Bronchial epithelial cell (primary cell): ENCODE measurements around the gene ELN. TPM values are rescaled to one million over a fixed set of nuclear protein-coding genes. Genes with fewer than 3 reads are reported as not detected.

Experiments
- DNase-seq: peaks from one replicate; pipeline ENCODE4 v3.0.0-alpha.2; 2010; ENCODE audit warnings: low read depth
- FAIRE-seq: peaks from 2 replicates; lab custom pipeline; 2011; peaks lifted over from hg19 to GRCh38; lab: Jason Lieb, UNC
- H3K27me3 ChIP-seq: 2 replicates; pipeline ENCODE4 v1.5.1; 2011; ENCODE audit warnings: low read length; ENCODE audit not compliant: control insufficient read depth, insufficient read depth
- H3K36me3 ChIP-seq: 2 replicates; pipeline ENCODE4 v1.5.1; 2011; ENCODE audit warnings: low read length; ENCODE audit not compliant: control insufficient read depth, insufficient read depth
- H3K4me3 ChIP-seq: 2 replicates; pipeline ENCODE4 v1.5.1; 2011; ENCODE audit warnings: mild to moderate bottlenecking, low read depth, low read length, control low read depth
- total RNA-seq: library from RNA; depleted of rRNA; stranded (reverse); fragments of >200 nt; gene quantifications from 2 replicates; pipeline ENCODE4 v1.2.1, GENCODE V29; 2014
- TF ChIP-seq, protein P1 (sequence below): IDR thresholded peaks from 2 replicates; pipeline ENCODE4 v1.5.1; 2011; ENCODE audit warnings: mild to moderate bottlenecking, moderate library complexity, low read length, control low read depth, inconsistent platforms; ENCODE audit not compliant: insufficient read depth, severe bottlenecking

Gene ELN
- total RNA-seq, 1 donor from 2014 or later, result under 0.01 TPM

DNA sequence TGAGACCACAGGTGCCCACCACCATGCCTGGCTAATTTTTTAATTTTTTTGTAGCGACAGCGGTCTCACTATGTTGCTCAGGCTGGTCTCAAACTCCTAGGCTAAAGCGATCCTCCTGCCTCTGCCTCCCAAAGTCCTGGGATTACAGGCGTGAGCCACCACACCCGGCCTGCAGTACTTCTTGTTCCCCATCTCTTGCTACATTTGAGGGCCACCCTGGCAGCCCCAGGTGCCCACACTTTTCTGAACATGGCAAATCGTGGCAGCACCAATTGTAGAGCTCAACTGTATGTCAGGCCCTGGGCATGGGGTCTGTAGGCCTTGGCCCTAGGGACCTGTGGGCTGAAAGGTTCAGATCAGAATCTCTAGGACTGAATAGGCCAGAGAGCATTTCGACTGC lies 30.5 kb downstream of the ELN start:
- Histone ChIP-seq H3K36me3 (no peaks in the 10 kb centered on the region), H3K27me3 (peaks cover 11% of the 10 kb centered on the region), H3K4me3 (no peak overlapping the region)
- TF ChIP-seq, protein P1, sequence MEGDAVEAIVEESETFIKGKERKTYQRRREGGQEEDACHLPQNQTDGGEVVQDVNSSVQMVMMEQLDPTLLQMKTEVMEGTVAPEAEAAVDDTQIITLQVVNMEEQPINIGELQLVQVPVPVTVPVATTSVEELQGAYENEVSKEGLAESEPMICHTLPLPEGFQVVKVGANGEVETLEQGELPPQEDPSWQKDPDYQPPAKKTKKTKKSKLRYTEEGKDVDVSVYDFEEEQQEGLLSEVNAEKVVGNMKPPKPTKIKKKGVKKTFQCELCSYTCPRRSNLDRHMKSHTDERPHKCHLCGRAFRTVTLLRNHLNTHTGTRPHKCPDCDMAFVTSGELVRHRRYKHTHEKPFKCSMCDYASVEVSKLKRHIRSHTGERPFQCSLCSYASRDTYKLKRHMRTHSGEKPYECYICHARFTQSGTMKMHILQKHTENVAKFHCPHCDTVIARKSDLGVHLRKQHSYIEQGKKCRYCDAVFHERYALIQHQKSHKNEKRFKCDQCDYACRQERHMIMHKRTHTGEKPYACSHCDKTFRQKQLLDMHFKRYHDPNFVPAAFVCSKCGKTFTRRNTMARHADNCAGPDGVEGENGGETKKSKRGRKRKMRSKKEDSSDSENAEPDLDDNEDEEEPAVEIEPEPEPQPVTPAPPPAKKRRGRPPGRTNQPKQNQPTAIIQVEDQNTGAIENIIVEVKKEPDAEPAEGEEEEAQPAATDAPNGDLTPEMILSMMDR, result no peak
- DNase-seq (no peak), FAIRE-seq (no peak)

DNA sequence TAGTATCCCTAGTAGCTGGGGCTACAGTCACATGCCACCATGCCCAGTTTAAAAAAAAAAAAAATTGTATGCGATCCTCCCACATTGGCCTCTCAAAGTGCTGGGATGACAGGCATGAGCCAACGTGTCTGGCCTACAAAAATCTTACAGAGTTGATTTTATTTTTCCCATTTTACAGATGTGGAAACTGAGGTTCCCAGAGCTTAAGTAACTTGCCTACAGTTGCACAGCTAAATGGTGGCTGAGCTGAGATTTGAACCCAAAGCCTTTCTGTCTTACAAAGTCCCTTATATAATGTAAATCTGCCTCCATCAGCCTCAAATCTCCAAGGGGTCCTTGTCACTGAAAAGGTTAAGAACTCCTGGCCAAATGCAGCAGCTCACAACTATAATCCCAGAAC lies 31.1 kb downstream of the ELN start:
- TF ChIP-seq, protein P1, result no peak

DNA sequence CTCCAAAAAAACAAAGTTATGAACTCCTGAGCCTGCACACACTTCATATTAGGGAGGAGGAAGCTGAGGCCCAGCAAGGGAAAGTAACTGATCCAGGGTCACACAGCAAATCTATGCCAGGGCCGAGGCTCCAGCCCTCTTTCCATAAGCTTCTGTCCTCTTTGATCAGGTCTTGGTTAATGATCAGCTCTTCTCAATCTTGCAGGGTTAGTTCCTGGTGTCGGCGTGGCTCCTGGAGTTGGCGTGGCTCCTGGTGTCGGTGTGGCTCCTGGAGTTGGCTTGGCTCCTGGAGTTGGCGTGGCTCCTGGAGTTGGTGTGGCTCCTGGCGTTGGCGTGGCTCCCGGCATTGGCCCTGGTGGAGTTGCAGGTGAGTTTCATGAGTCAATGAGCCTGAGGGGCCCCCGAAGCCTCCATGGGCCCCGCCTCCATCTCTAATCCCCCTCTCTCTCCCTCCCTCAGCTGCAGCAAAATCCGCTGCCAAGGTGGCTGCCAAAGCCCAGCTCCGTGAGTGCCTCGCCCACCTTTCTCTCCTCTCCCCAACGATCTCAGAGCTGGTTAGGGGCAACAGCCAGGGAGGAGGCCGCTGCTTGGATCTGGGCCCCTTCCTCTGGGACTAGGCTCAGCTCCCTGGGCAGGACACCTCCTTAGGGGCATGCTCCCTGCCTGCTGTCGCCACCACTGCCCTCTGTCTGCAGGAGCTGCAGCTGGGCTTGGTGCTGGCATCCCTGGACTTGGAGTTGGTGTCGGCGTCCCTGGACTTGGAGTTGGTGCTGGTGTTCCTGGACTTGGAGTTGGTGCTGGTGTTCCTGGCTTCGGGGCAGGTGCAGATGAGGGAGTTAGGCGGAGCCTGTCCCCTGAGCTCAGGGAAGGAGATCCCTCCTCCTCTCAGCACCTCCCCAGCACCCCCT lies 32.0 kb downstream of the ELN start:
- DNase-seq (peak; percentile 69), FAIRE-seq (peak; percentile 83)
- TF ChIP-seq, protein P1, result peak; percentile 37
- Histone ChIP-seq H3K4me3 (no peak overlapping the region), H3K27me3 (peaks cover 11% of the 10 kb centered on the region), H3K36me3 (no peaks in the 10 kb centered on the region)

More for the DNA sequence above, 31.1 kb downstream of the ELN start:
- H3K27me3 ChIP-seq, result peaks cover 11% of the 10 kb centered on the region
- H3K36me3 ChIP-seq, result no peaks in the 10 kb centered on the region
- no peak overlapping the region for H3K4me3 ChIP-seq
- DNase-seq (no peak), FAIRE-seq (no peak)

DNA sequence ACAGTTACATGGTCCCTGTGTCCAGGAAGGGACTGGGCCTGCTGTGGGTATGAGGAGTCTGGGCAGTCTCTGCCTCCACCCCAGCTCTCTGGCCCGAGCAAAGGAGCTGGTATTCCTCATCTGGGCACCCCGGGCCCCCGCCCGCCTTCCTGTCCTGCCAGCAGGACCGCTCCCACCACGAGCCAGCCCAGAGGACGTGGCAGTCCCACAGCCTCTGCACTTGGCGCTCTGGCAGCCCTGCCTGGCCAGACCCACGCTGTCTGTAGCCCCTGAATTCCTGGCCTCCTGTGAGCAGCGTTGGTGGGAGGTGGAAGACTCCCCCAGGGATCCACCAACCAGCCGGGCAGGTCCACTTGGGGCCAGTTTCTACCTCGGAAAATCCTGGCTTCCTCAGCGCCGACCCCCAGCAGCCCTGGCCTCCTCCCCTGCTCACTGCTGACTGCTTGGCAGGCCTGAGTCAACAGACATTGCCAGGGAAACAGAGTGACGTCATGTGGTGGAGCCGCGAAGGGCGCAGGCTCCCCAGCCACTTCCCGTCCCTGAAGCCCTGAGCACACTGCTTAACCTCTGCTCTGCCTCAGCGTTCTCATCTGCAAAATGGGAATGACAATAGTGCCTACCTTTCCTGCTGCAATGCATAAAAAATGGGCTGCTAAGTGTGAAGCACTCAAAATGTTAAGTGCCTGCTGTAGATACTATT lies 34.0 kb downstream of the ELN start:
- no peak overlapping the region for H3K4me3 ChIP-seq
- DNase-seq, result peak; percentile 85
- FAIRE-seq, result peak; percentile 66
- no peaks in the 10 kb centered on the region for H3K36me3 ChIP-seq
- TF ChIP-seq, protein P1, result no peak
- H3K27me3 ChIP-seq, result peaks cover 11% of the 10 kb centered on the region

DNA sequence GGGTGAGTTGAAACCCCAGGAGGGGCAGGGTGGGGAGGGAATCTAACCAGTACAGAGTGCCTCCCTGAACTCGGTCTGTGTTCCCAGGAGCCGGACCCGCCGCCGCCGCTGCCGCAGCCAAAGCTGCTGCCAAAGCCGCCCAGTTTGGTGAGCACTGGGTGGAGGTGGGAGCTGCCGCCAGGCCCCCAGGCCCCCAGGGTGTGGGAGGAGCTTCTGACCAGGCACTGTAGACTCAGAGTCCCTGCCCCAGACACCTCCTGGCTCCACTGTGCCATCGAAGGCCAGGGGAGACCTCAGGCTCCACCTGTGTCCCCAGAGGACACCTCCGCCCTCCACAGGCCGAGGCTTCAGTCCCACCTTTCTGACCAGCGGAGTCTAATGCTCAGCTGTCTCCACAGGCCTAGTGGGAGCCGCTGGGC lies 35.3 kb downstream of the ELN start:
- no peak for FAIRE-seq
- peaks cover 4% of the 10 kb centered on the region for H3K27me3 ChIP-seq
- no peak overlapping the region for H3K4me3 ChIP-seq
- DNase-seq, result no peak
- TF ChIP-seq, protein P1, result no peak
- H3K36me3 ChIP-seq, result no peaks in the 10 kb centered on the region
